H1 (cell line): ENCODE results near the gene CD46. TPM values are rescaled to one million over a fixed set of nuclear protein-coding genes. Genes with fewer than 3 reads are reported as not detected.

Source experiments
- CTCF ChIA-PET: fragments of 300-600 bp; sonication (Branson Sonifier 250); formaldehyde crosslinking; loops from one replicate; lab custom pipeline; 2021; ENCODE audit not compliant: partially characterized antibody; lab: Charles Lee
- POLR2A ChIA-PET: fragments of 300-600 bp; sonication (Branson Sonifier 250); formaldehyde crosslinking; loops from one replicate; lab custom pipeline; 2021; ENCODE audit warnings: inconsistent platforms; ENCODE audit not compliant: partially characterized antibody; lab: Charles Lee
- DNase-seq, 2 experiments: peaks; one replicate each; pipeline versions ENCODE4 v3.0.0 to v3.0.0-alpha.2; 2010 to 2022; ENCODE audit warnings: low spot score in 2 of 2, low read depth in 1 of 2, mixed read lengths in 1 of 2
- FAIRE-seq: peaks from 2 replicates; lab custom pipeline; 2011; peaks lifted over from hg19 to GRCh38; lab: Jason Lieb, UNC
- H2AFZ ChIP-seq: 2 replicates; pipeline ENCODE4 v1.8.1; 2012; ENCODE audit warnings: low read length, inconsistent platforms
- H2AK5ac ChIP-seq: 2 replicates; pipeline ENCODE4 v1.6.1; 2013; ENCODE audit warnings: low read depth, low read length
- H2BK120ac ChIP-seq: replicated peaks from 2 replicates; pipeline ENCODE3; 2013; ENCODE audit warnings: low read depth, low read length, inconsistent platforms
- H2BK12ac ChIP-seq: 2 replicates; pipeline ENCODE4 v1.6.1; 2013; ENCODE audit warnings: low read depth, low read length
- H2BK15ac ChIP-seq: 2 replicates; pipeline ENCODE4 v1.6.1; 2013; ENCODE audit warnings: low read length
- H2BK20ac ChIP-seq: 2 replicates; pipeline ENCODE4 v1.6.1; 2013; ENCODE audit warnings: low read length
- H2BK5ac ChIP-seq: 2 replicates; pipeline ENCODE4 v1.6.1; 2013; ENCODE audit warnings: low read depth, low read length
- H3K14ac ChIP-seq: 2 replicates; pipeline ENCODE4 v1.6.1; 2013; ENCODE audit warnings: inconsistent platforms; ENCODE audit not compliant: insufficient read length
- H3K18ac ChIP-seq: 2 replicates; pipeline ENCODE4 v1.6.1; 2013; ENCODE audit warnings: low read length; ENCODE audit errors: extremely low read depth
- H3K23ac ChIP-seq: 2 replicates; pipeline ENCODE4 v1.6.1; 2013; ENCODE audit warnings: inconsistent platforms; ENCODE audit not compliant: insufficient read length
- H3K23me2 ChIP-seq: 2 replicates; pipeline ENCODE4 v1.6.1; 2013; ENCODE audit warnings: low read depth, low read length
- H3K27ac ChIP-seq: 2 replicates; pipeline ENCODE4 v1.6.1; 2011; ENCODE audit warnings: low read depth, low read length, inconsistent platforms
- H3K27me3 ChIP-seq, 4 experiments: replicated peaks in 1 of 4; 1 replicate in 1 of 4; 2 replicates in 3 of 4; pipeline versions ENCODE4 v1.6.1 to v1.8.1; 2011 to 2013; ENCODE audit warnings: low read length in 3 of 4, mild to moderate bottlenecking in 3 of 4, inconsistent platforms in 2 of 4, mixed read lengths in 2 of 4, moderate library complexity in 1 of 4; ENCODE audit not compliant: control insufficient read depth in 3 of 4, insufficient read depth in 3 of 4; ENCODE audit errors: extremely low read depth in 1 of 4
- H3K36me3 ChIP-seq, 4 experiments: 2 replicates each; pipeline versions ENCODE4 v1.6.1 to v1.8.1; 2011 to 2013; ENCODE audit warnings: mild to moderate bottlenecking in 4 of 4, low read length in 3 of 4, moderate library complexity in 2 of 4, control low read depth in 1 of 4, inconsistent platforms in 1 of 4; ENCODE audit not compliant: insufficient read depth in 4 of 4, control insufficient read depth in 2 of 4
- H3K4ac ChIP-seq: replicated peaks from 2 replicates; pipeline ENCODE3; 2013; ENCODE audit warnings: low read length, low read depth, mixed read lengths, inconsistent platforms; ENCODE audit not compliant: insufficient read length
- H3K4me1 ChIP-seq, 4 experiments: replicated peaks in 1 of 4; 1 replicate in 1 of 4; 2 replicates in 3 of 4; pipeline versions ENCODE4 v1.6.1 to v1.8.1; 2011 to 2013; ENCODE audit warnings: low read length in 3 of 4, inconsistent platforms in 2 of 4, mixed read lengths in 1 of 4; ENCODE audit not compliant: insufficient read depth in 4 of 4, control insufficient read depth in 3 of 4
- H3K4me2 ChIP-seq, 2 experiments: 2 replicates each; pipeline versions ENCODE4 v1.6.1 to v1.8.1; 2011 to 2013; ENCODE audit warnings: low read depth in 2 of 2, low read length in 2 of 2, control low read depth in 1 of 2, inconsistent platforms in 1 of 2, mild to moderate bottlenecking in 1 of 2; ENCODE audit not compliant: insufficient read depth in 1 of 2
- H3K4me3 ChIP-seq, 4 experiments: fragments of 200-600, 300-600 bp in 1 of 4; sonication (generic), shearing (Covaris generic), sonication (Bioruptor Twin) in 1 of 4; 2 replicates each; pipeline versions ENCODE4 v1.5.1 to v1.8.1; 2011 to 2016; ENCODE audit warnings: low read length in 4 of 4, low read depth in 3 of 4, control low read depth in 2 of 4, inconsistent platforms in 2 of 4, mild to moderate bottlenecking in 2 of 4, mixed read lengths in 1 of 4, moderate library complexity in 1 of 4; ENCODE audit not compliant: insufficient read depth in 2 of 4; ENCODE audit errors: extremely low read depth in 1 of 4
- H3K56ac ChIP-seq: replicated peaks from 2 replicates; pipeline ENCODE3; 2013; ENCODE audit warnings: low read depth, mild to moderate bottlenecking, mixed read lengths, low read length, inconsistent platforms; ENCODE audit not compliant: insufficient read length
- H3K79me1 ChIP-seq: 2 replicates; pipeline ENCODE4 v1.6.1; 2013; ENCODE audit warnings: low read depth, low read length, control low read depth
- H3K79me2 ChIP-seq, 2 experiments: 2 replicates each; pipeline versions ENCODE4 v1.6.1 to v1.8.1; 2012 to 2013; ENCODE audit warnings: low read length in 2 of 2, mild to moderate bottlenecking in 2 of 2, inconsistent platforms in 1 of 2; ENCODE audit not compliant: insufficient read depth in 2 of 2, control insufficient read depth in 1 of 2
- H3K9ac ChIP-seq, 4 experiments: replicated peaks in 1 of 4; 1 replicate in 1 of 4; 2 replicates in 3 of 4; pipeline versions ENCODE4 v1.6.1 to v1.8.1; 2011 to 2013; ENCODE audit warnings: low read depth in 3 of 4, low read length in 3 of 4, control low read depth in 2 of 4, mild to moderate bottlenecking in 2 of 4, moderate library complexity in 2 of 4, inconsistent platforms in 1 of 4; ENCODE audit errors: extremely low read depth in 1 of 4
- H3K9me3 ChIP-seq, 2 experiments: 2 replicates each; pipeline versions ENCODE4 v1.6.1 to v1.8.1; 2012 to 2013; ENCODE audit warnings: mild to moderate bottlenecking in 2 of 2, moderate library complexity in 2 of 2, control low read depth in 1 of 2, inconsistent platforms in 1 of 2, low read depth in 1 of 2, low read length in 1 of 2, mixed read lengths in 1 of 2; ENCODE audit not compliant: insufficient read depth in 2 of 2
- H4K20me1 ChIP-seq, 2 experiments: replicated peaks in 1 of 2; 2 replicates each; pipeline versions ENCODE3 to v1.8.1; 2011 to 2013; ENCODE audit warnings: inconsistent platforms in 2 of 2, low read length in 2 of 2, mild to moderate bottlenecking in 1 of 2; ENCODE audit not compliant: insufficient read depth in 2 of 2, control insufficient read depth in 1 of 2
- H4K5ac ChIP-seq: 2 replicates; pipeline ENCODE4 v1.6.1; 2013; ENCODE audit warnings: low read length, low read depth, mixed read lengths, inconsistent platforms; ENCODE audit not compliant: insufficient read length
- H4K8ac ChIP-seq: 2 replicates; pipeline ENCODE4 v1.8.0; 2013; ENCODE audit warnings: mild to moderate bottlenecking, moderate library complexity, low read length, inconsistent platforms; ENCODE audit not compliant: insufficient read depth; ENCODE audit errors: extremely low read depth
- H4K91ac ChIP-seq: replicated peaks from 2 replicates; pipeline ENCODE3; 2013; ENCODE audit warnings: low read length, mixed read lengths, inconsistent platforms; ENCODE audit not compliant: insufficient read length
- CBX8 ChIP-seq: fragments of 300-800, 300-1000 bp; sonication (generic); IDR thresholded peaks from 2 replicates; pipeline ENCODE4 v1.7.1; 2016; ENCODE audit warnings: low read depth, low read length, borderline replicate concordance
- GABPA ChIP-seq: IDR thresholded peaks from 2 replicates; pipeline ENCODE4 v1.6.1; 2011; ENCODE audit warnings: mild to moderate bottlenecking, low read length, moderate library complexity, borderline replicate concordance; ENCODE audit not compliant: insufficient read depth
- JUN ChIP-seq: IDR thresholded peaks from 2 replicates; pipeline ENCODE4 v1.6.1; 2011; ENCODE audit warnings: low read depth, mild to moderate bottlenecking, improper control_type of control experiment, low read length
- RBBP5 ChIP-seq: IDR thresholded peaks from 2 replicates; pipeline ENCODE4 v1.7.1; 2012; ENCODE audit warnings: low read depth, mild to moderate bottlenecking, inconsistent platforms, low read length, moderate library complexity, borderline replicate concordance
- SP1 ChIP-seq: IDR thresholded peaks from 2 replicates; pipeline ENCODE4 v1.6.1; 2011; ENCODE audit warnings: low read depth, low read length
- TAF7 ChIP-seq: optimal IDR thresholded peaks from 2 replicates; pipeline ENCODE3; 2011; ENCODE audit warnings: low read depth, mild to moderate bottlenecking, inconsistent platforms, low read length, moderate library complexity, borderline replicate concordance
- WGBS, 2 experiments: shearing (Covaris generic) in 1 of 2; methylation state at CpG; one replicate each; pipeline versions ENCODE4 v1.1.6 to v1.1.7; 2013 to 2015; ENCODE audit warnings: low lambda C conversion rate in 2 of 2, mixed read lengths in 2 of 2, inconsistent platforms in 1 of 2, low coverage in 1 of 2, missing lambda C conversion rate in 1 of 2; ENCODE audit not compliant: insufficient replicate concordance in 2 of 2, insufficient coverage in 1 of 2, insufficient read length in 1 of 2; ENCODE audit errors: extremely low coverage in 1 of 2, missing lambda C conversion rate in 1 of 2; 5-methylcytosine and 5-hydroxymethylcytosine counted together
- polyA plus RNA-seq, 7 experiments: library from polyadenylated mRNA; depleted of rRNA in 3 of 7; stranded (reverse) in 5 of 7; unstranded in 2 of 7; fragments of >200 nt in 5 of 7; fragments of 200-250 nt in 2 of 7; gene quantifications; 1 replicate in 5 of 7; 2 replicates in 1 of 7; 4 replicates in 1 of 7; pipeline versions ENCODE4 v1.2.1 to v1.2.3, GENCODE V29; 2011 to 2013; ENCODE audit warnings: missing spikeins in 2 of 7, mixed read lengths in 2 of 7
- total RNA-seq: library from RNA; stranded (reverse); fragmentation: NEBNext Ultra II Directional; extraction: Animal tissue kit (Norgen Biotek cat#: 25700); gene quantifications from 2 replicates; pipeline ENCODE4 v1.2.1, GENCODE V29; 2021

CD46 gene
- total and polyA plus RNA-seq, 2 of the 8 experiments (the other 6 are each of a cell fraction or from before 2014, with no cell fraction given): 60.9 to 113 TPM

GRCh38 chr1:207789792-207790787, 38.2 kb downstream of the CD46 start:
- Histone ChIP-seq H3K18ac (no peak overlapping the region), H4K5ac (no peak overlapping the region), H3K56ac (no peak overlapping the region), H2AK5ac (no peak overlapping the region), H3K4me3 (no peak overlapping the region), H2BK15ac (no peak overlapping the region), H3K4ac (no peak overlapping the region), H3K79me1 (no peaks in the 10 kb centered on the region), H4K20me1 (peaks cover 1 to 2% of the 10 kb centered on the region in 2 experiments), H2BK12ac (no peak overlapping the region), H3K27me3 (no peaks in the 10 kb centered on the region), H3K27ac (no peak overlapping the region), H2BK20ac (no peak overlapping the region), H4K91ac (no peak overlapping the region), H3K14ac (no peak overlapping the region), H2BK5ac (no peak overlapping the region), H3K4me1 (no peaks in the 10 kb centered on the region), H2BK120ac (no peak overlapping the region), H3K23ac (no peak overlapping the region), H2AFZ (no peak overlapping the region), H3K36me3 (peaks cover 6 to 59% (median 17%) of the 10 kb centered on the region in 4 experiments; a peak in 7 of 8 replicates), H4K8ac (no peak overlapping the region), H3K23me2 (no peaks in the 10 kb centered on the region), H3K4me2 (no peak overlapping the region), H3K79me2 (no peaks in the 10 kb centered on the region), H3K9me3 (no peaks in the 10 kb centered on the region), H3K9ac (no peak overlapping the region)
- ChIA-PET CTCF (no interaction called here), POLR2A (no interaction called here)
- no peak for TF ChIP-seq RBBP5
- TF ChIP-seq JUN: no peak
- no peak for TF ChIP-seq SP1
- TF ChIP-seq GABPA: no peak
- no peak for TF ChIP-seq TAF7
- no peak for TF ChIP-seq CBX8
- WGBS, 2 experiments: 90% methylated on average over 8 of the region's 8 CpGs; no CpG with 5 or more reads in 1 of the 2 experiments
- no peak for FAIRE-seq
- no peak for DNase-seq
